ENCODE results near the gene DCHS2.

DNA sequence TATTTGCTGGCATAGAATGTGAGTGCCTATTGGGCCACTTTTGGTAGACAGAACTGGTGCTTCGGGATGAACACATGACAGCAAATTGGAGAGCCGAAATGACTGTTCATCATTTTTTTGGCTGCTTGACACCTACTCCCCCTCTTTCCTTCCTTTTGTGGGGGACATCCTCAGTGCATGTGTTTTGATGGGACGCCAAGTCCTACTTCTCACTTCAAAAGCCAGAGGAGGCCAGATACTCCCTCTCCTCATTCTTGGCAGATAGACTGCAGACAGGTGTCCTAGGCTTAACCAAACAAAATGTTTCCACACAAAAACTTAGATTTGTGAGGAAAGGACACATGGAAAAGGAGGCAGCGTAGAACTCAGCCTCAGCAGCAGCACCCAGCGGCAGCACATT lies 62.4 kb downstream of the DCHS2 start:
- TF ChIP-seq ZNF274 (IDR thresholded peaks at IDR 0.05; ENCODE audit: low read depth, low read length): no peak
- no peak for TF ChIP-seq YY1 (IDR thresholded peaks at IDR 0.05; ENCODE audit: insufficient read depth, insufficient read length)

Measured in NT2/D1 (cell line).